Measurements from ENCODE around the gene SEC23B. TPM values are rescaled to one million over a fixed set of nuclear protein-coding genes. Genes with fewer than 3 reads are reported as not detected.

Gene SEC23B
- total and polyA plus RNA-seq, 10 of the 15 experiments (the other 5 are each of a cell fraction or from before 2014, with no cell fraction given): 49.1 to 121 (median 75.6) TPM

DNA sequence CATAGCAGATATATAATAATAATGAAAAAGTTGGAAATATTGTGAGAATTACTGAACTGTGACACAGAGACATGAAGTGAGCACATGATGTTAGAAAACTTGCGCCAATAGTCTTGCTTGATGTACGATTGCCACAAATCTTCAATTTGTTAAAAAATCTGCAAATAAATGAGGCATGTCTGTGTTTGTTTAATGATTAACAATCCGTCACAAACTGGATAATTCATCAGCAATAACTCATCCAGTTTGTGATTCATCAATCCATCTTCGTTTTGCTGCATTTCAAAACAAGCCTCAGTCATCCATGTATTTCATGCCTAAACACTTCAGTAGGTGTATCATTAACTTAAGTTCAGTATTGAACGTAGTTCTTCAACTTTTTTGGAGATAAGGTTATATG lies 34.0 kb downstream of the SEC23B start:
- CTCF ChIA-PET: no interaction called here
- no peaks in the 10 kb centered on the region for H4K20me1 ChIP-seq (ENCODE audit: control insufficient read depth, insufficient read depth)
- WGBS (ENCODE audit: insufficient coverage, insufficient replicate concordance, low lambda C conversion rate, missing lambda C conversion rate): 86% methylated on average over 5 of the region's 5 CpGs
- no peak overlapping the region for H3K4me2 ChIP-seq (ENCODE audit: control insufficient read depth, insufficient read depth)
- POLR2A ChIA-PET: no interaction called here
- H2AFZ ChIP-seq (ENCODE audit: control insufficient read depth, low read depth, low read length): no peak overlapping the region
- in situ Hi-C loops (cut with MboI): no loop called here
- H3K27ac ChIP-seq (ENCODE audit: control insufficient read depth, insufficient read depth): no peak overlapping the region
- no peaks in the 10 kb centered on the region for H3K9me3 ChIP-seq (replicated peaks; ENCODE audit: control insufficient read depth, insufficient read depth, low read length)
- ATAC-seq: no peak
- no TSS peak for BruUV-seq (replicated peaks)
- intact Hi-C loops (cut with micrococcal nuclease; ENCODE audit: unreplicated experiment): no loop called here
- DNase-seq (ENCODE audit: low read depth, low spot score): no peak
- H3K79me2 ChIP-seq (ENCODE audit: control insufficient read depth, insufficient read depth, low read length): no peaks in the 10 kb centered on the region
- H3K27me3 ChIP-seq (replicated peaks in 1 of 2; ENCODE audit: control insufficient read depth in 2 of 2, insufficient read depth in 2 of 2, low read length in 1 of 2): no peaks in the 10 kb centered on the region
- no peak overlapping the region for H3K4me3 ChIP-seq
- SMC1A ChIA-PET (ENCODE audit: uncharacterized antibody, unreplicated experiment): no interaction called here
- no peak overlapping the region for H3K9ac ChIP-seq (ENCODE audit: control insufficient read depth, insufficient read depth, low read length)
- TF ChIP-seq, protein P1, sequence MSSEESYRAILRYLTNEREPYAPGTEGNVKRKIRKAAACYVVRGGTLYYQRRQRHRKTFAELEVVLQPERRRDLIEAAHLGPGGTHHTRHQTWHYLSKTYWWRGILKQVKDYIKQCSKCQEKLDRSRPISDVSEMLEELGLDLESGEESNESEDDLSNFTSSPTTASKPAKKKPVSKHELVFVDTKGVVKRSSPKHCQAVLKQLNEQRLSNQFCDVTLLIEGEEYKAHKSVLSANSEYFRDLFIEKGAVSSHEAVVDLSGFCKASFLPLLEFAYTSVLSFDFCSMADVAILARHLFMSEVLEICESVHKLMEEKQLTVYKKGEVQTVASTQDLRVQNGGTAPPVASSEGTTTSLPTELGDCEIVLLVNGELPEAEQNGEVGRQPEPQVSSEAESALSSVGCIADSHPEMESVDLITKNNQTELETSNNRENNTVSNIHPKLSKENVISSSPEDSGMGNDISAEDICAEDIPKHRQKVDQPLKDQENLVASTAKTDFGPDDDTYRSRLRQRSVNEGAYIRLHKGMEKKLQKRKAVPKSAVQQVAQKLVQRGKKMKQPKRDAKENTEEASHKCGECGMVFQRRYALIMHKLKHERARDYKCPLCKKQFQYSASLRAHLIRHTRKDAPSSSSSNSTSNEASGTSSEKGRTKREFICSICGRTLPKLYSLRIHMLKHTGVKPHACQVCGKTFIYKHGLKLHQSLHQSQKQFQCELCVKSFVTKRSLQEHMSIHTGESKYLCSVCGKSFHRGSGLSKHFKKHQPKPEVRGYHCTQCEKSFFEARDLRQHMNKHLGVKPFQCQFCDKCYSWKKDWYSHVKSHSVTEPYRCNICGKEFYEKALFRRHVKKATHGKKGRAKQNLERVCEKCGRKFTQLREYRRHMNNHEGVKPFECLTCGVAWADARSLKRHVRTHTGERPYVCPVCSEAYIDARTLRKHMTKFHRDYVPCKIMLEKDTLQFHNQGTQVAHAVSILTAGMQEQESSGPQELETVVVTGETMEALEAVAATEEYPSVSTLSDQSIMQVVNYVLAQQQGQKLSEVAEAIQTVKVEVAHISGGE (CRISPR knock-in tag; IDR thresholded peaks at IDR 0.05): no peak
- no peak for TF ChIP-seq YBX1 (IDR thresholded peaks at IDR 0.05)
- FAIRE-seq: no peak
- peaks cover 5 to 33% of the 10 kb centered on the region in 2 experiments; a peak in 3 of 4 replicates for H3K36me3 ChIP-seq (ENCODE audit: control insufficient read depth in 2 of 2, insufficient read depth in 2 of 2, low read length in 1 of 2)
- H3K4me1 ChIP-seq (ENCODE audit: control insufficient read depth, insufficient read depth, low read length): no peaks in the 10 kb centered on the region
- RAD21 ChIA-PET (ENCODE audit: unreplicated experiment): no interaction called here

DNA sequence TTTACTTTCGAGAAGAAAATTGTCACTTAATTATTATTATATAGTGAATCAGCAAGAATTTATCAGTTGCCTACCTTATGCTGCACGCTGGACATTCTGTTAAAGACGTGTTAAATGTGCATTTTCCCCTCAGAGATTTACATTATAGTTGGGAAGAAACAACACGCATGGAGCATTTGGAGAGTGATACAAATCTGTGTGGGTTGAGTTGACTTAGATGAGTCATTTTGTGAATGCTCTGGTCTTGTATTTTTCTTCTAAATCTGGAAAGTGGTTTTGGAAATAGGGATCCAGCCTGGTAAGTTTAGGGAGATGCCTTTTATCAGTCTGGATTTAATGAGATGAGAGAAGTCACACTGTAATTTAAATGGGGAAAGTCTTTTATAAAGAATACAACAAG lies 35.5 kb downstream of the SEC23B start:
- SMC1A ChIA-PET (ENCODE audit: uncharacterized antibody, unreplicated experiment): no interaction called here
- H3K36me3 ChIP-seq (ENCODE audit: control insufficient read depth in 2 of 2, insufficient read depth in 2 of 2, low read length in 1 of 2): peaks cover 10 to 36% of the 10 kb centered on the region in 2 experiments; a peak in 3 of 4 replicates
- CTCF ChIA-PET: interaction anchor here (0.9 kb wide), 1 partner anchor 13 kb away, joined by 3 read pairs; no protein-coding TSS in a partner anchor
- in situ Hi-C loops (cut with MboI): no loop called here
- POLR2A ChIA-PET: no interaction called here
- H3K4me1 ChIP-seq (ENCODE audit: control insufficient read depth, insufficient read depth, low read length): no peaks in the 10 kb centered on the region
- H2AFZ ChIP-seq (ENCODE audit: control insufficient read depth, low read depth, low read length): no peak overlapping the region
- no peaks in the 10 kb centered on the region for H3K9me3 ChIP-seq (replicated peaks; ENCODE audit: control insufficient read depth, insufficient read depth, low read length)
- no peak overlapping the region for H3K4me3 ChIP-seq
- intact Hi-C loops (cut with micrococcal nuclease; ENCODE audit: unreplicated experiment): no loop called here
- H3K9ac ChIP-seq (ENCODE audit: control insufficient read depth, insufficient read depth, low read length): no peak overlapping the region
- H3K4me2 ChIP-seq (ENCODE audit: control insufficient read depth, insufficient read depth): no peak overlapping the region
- no peaks in the 10 kb centered on the region for H3K27me3 ChIP-seq (replicated peaks in 1 of 2; ENCODE audit: control insufficient read depth in 2 of 2, insufficient read depth in 2 of 2, low read length in 1 of 2)
- no peak for FAIRE-seq
- H3K27ac ChIP-seq (ENCODE audit: control insufficient read depth, insufficient read depth): no peak overlapping the region
- BruUV-seq (replicated peaks): no TSS peak
- H3K79me2 ChIP-seq (ENCODE audit: control insufficient read depth, insufficient read depth, low read length): no peaks in the 10 kb centered on the region
- RAD21 ChIA-PET (ENCODE audit: unreplicated experiment): no interaction called here
- WGBS (ENCODE audit: insufficient coverage, insufficient replicate concordance, low lambda C conversion rate, missing lambda C conversion rate): 98% methylated on average over 4 of the region's 4 CpGs
- DNase-seq (ENCODE audit: low read depth, low spot score): no peak
- ATAC-seq: no peak
- no peaks in the 10 kb centered on the region for H4K20me1 ChIP-seq (ENCODE audit: control insufficient read depth, insufficient read depth)
- TF ChIP-seq, protein P2, sequence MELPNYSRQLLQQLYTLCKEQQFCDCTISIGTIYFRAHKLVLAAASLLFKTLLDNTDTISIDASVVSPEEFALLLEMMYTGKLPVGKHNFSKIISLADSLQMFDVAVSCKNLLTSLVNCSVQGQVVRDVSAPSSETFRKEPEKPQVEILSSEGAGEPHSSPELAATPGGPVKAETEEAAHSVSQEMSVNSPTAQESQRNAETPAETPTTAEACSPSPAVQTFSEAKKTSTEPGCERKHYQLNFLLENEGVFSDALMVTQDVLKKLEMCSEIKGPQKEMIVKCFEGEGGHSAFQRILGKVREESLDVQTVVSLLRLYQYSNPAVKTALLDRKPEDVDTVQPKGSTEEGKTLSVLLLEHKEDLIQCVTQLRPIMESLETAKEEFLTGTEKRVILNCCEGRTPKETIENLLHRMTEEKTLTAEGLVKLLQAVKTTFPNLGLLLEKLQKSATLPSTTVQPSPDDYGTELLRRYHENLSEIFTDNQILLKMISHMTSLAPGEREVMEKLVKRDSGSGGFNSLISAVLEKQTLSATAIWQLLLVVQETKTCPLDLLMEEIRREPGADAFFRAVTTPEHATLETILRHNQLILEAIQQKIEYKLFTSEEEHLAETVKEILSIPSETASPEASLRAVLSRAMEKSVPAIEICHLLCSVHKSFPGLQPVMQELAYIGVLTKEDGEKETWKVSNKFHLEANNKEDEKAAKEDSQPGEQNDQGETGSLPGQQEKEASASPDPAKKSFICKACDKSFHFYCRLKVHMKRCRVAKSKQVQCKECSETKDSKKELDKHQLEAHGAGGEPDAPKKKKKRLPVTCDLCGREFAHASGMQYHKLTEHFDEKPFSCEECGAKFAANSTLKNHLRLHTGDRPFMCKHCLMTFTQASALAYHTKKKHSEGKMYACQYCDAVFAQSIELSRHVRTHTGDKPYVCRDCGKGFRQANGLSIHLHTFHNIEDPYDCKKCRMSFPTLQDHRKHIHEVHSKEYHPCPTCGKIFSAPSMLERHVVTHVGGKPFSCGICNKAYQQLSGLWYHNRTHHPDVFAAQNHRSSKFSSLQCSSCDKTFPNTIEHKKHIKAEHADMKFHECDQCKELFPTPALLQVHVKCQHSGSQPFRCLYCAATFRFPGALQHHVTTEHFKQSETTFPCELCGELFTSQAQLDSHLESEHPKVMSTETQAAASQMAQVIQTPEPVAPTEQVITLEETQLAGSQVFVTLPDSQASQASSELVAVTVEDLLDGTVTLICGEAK (IDR thresholded peaks at IDR 0.05; ENCODE audit: borderline replicate concordance): no peak
